ENCODE data around the gene OR5AR1. TPM values are rescaled to one million over a fixed set of nuclear protein-coding genes. Genes with fewer than 3 reads are reported as not detected.
"Not testable (repeated sequence)": the region's sequence is repeated elsewhere in the genome, so short reads cannot be mapped to it uniquely, and the experiment has no call there.

The OR5AR1 gene
- total RNA-seq, 2 experiments from 2014 or later: not detected

GRCh38 chr11:56688554-56689100 lies 25.1 kb downstream of the OR5AR1 start:
- H3K27me3 Mint-ChIP-seq: no peaks in the 10 kb centered on the region
- Histone ChIP-seq H3K4me3 (ENCODE audit: low read length) (no peak overlapping the region), H3K9me3 (ENCODE audit: control insufficient read depth in 1 of 2, insufficient read depth in 1 of 2, low read length in 2 of 2) (peaks cover 0 to 6% of the 10 kb centered on the region in 2 experiments), H3K36me3 (ENCODE audit: insufficient read depth, low read length) (no peaks in the 10 kb centered on the region), H3K4me1 (ENCODE audit: insufficient read depth, low read length) (no peaks in the 10 kb centered on the region), H3K27ac (ENCODE audit: low read depth in 1 of 2, low read length in 2 of 2) (no peak overlapping the region), H3K27me3 (ENCODE audit: control insufficient read depth in 1 of 2, insufficient read depth in 2 of 2, low read length in 2 of 2) (no peaks in the 10 kb centered on the region)
- CTCF ChIA-PET: no interaction called here
- H3K9me3 Mint-ChIP-seq: peaks cover 4% of the 10 kb centered on the region
- ATAC-seq (ENCODE audit: poor library complexity) (no peak), DNase-seq (no peak)
- POLR2A ChIA-PET: no interaction called here
- no peak overlapping the region for H3K4me3 Mint-ChIP-seq
- no peak for TF ChIP-seq CTCF (IDR thresholded peaks at IDR 0.05)
- H3K27ac Mint-ChIP-seq: no peak overlapping the region
- H3K4me1 Mint-ChIP-seq (ENCODE audit: low read depth): no peaks in the 10 kb centered on the region
- intact Hi-C loops (cut with DNase I, micrococcal nuclease): no loop called here
- no peaks in the 10 kb centered on the region for H3K36me3 Mint-ChIP-seq (ENCODE audit: low read depth)

GRCh38 chr11:56691179-56691578 lies 27.7 kb downstream of the OR5AR1 start:
- H3K9me3 Mint-ChIP-seq; DNase-seq; H3K4me1 Mint-ChIP-seq (ENCODE audit: low read depth); CTCF ChIA-PET; H3K4me3 Mint-ChIP-seq; H3K27ac Mint-ChIP-seq; intact Hi-C loops (cut with DNase I, micrococcal nuclease); H3K27me3 Mint-ChIP-seq; H3K36me3 ChIP-seq (ENCODE audit: insufficient read depth, low read length); POLR2A ChIA-PET; H3K27ac ChIP-seq (ENCODE audit: low read depth in 1 of 2, low read length in 2 of 2); H3K27me3 ChIP-seq (ENCODE audit: control insufficient read depth in 1 of 2, insufficient read depth in 2 of 2, low read length in 2 of 2); ATAC-seq (ENCODE audit: poor library complexity); H3K9me3 ChIP-seq (ENCODE audit: control insufficient read depth in 1 of 2, insufficient read depth in 1 of 2, low read length in 2 of 2); H3K4me3 ChIP-seq (ENCODE audit: low read length); H3K36me3 Mint-ChIP-seq (ENCODE audit: low read depth); H3K4me1 ChIP-seq (ENCODE audit: insufficient read depth, low read length): not testable (repeated sequence)

- no peak for DNase-seq
- H3K4me3 ChIP-seq (ENCODE audit: low read length): no peak overlapping the region
- POLR2A ChIA-PET: no interaction called here
Measured at GRCh38 chr11:56693428-56693827, 29.9 kb downstream of the OR5AR1 start.

More at GRCh38 chr11:56693428-56693827, 29.9 kb downstream of the OR5AR1 start:
- no peaks in the 10 kb centered on the region for H3K36me3 ChIP-seq (ENCODE audit: insufficient read depth, low read length)
- no peaks in the 10 kb centered on the region for H3K4me1 ChIP-seq (ENCODE audit: insufficient read depth, low read length)
- Mint-ChIP-seq H3K9me3 (peaks cover 2% of the 10 kb centered on the region), H3K36me3 (ENCODE audit: low read depth) (no peaks in the 10 kb centered on the region), H3K4me1 (ENCODE audit: low read depth) (no peaks in the 10 kb centered on the region), H3K27me3 (no peaks in the 10 kb centered on the region), H3K27ac (no peak overlapping the region), H3K4me3 (no peak overlapping the region)
- intact Hi-C loops (cut with DNase I, micrococcal nuclease): no loop called here
- CTCF ChIA-PET: no interaction called here
- no peak for TF ChIP-seq CTCF (IDR thresholded peaks at IDR 0.05)
- no peak overlapping the region for H3K27ac ChIP-seq (ENCODE audit: low read depth in 1 of 2, low read length in 2 of 2)
- no peak for ATAC-seq (ENCODE audit: poor library complexity)
- peaks cover 0 to 6% of the 10 kb centered on the region in 2 experiments for H3K9me3 ChIP-seq (ENCODE audit: control insufficient read depth in 1 of 2, insufficient read depth in 1 of 2, low read length in 2 of 2)
- no peaks in the 10 kb centered on the region for H3K27me3 ChIP-seq (ENCODE audit: control insufficient read depth in 1 of 2, insufficient read depth in 2 of 2, low read length in 2 of 2)

Measured in CD4-positive, alpha-beta T cell (primary cell).